Stimulated activated CD8-positive, alpha-beta memory T cell treated with anti-CD3 and anti-CD28 coated beads, Interleukin-12 subunit alpha, Interleukin-12 subunit beta, amount 100 ng/mL, for 4 hours (primary cell): ENCODE measurements around the gene PLEKHG3.

ENCODE experiments used
- DNase-seq: peaks from one replicate; pipeline ENCODE4 v3.0.0-alpha.2; 2020; ENCODE audit warnings: low read depth

Gene PLEKHG3

DNA sequence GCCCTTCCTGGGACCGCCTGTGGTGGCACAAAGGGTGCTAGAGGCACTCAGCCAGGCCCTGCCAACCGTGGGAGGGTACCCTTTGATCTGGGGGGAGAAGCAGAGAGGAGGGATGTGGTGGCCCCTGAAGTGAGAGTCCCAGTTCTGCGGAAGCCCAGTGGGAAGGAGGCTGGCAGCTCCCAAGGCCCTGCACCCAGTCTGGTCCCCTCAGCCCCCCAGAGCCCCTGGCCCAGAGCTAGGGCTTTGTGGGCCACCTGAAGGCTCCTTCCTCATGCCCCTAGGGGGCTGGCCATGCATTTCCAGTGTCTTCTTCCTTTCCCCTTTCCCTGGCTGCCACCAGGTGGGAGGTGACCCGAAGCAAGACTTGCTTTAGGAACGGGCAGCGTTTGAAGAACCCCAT is 44.3 kb downstream of the PLEKHG3 start:
- DNase-seq, result no peak

GRCh38 chr14:64748995-64749714 is 44.9 kb downstream of the PLEKHG3 start:
- no peak for DNase-seq

GRCh38 chr14:64752909-64753308 is 48.7 kb downstream of the PLEKHG3 start:
- no peak for DNase-seq

- DNase-seq, result no peak
Observed at GRCh38 chr14:64753374-64753773, 49.1 kb downstream of the PLEKHG3 start.

DNA sequence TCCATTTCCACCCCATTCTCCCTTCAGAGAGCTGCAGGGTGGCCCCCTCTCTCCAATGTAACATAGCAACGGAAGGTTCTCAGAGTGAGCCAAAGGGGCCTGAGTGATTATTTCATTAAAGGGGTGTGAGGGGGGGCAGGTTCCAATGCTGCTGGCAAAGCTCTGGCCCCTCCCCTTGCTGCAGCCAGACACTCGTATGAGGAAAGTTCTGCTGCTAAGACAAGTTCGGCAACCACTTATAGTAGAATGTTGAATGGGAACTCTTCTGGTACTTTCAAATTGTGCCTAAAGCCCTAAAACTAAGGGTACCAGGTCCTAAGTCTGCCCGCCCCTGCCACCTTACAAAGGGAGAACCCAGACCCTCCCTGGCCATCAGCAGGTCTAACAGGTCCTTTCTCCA is 49.8 kb downstream of the PLEKHG3 start:
- DNase-seq, result no peak

- DNase-seq, result no peak
Observed at GRCh38 chr14:64754685-64755084, 50.5 kb downstream of the PLEKHG3 start.

DNA sequence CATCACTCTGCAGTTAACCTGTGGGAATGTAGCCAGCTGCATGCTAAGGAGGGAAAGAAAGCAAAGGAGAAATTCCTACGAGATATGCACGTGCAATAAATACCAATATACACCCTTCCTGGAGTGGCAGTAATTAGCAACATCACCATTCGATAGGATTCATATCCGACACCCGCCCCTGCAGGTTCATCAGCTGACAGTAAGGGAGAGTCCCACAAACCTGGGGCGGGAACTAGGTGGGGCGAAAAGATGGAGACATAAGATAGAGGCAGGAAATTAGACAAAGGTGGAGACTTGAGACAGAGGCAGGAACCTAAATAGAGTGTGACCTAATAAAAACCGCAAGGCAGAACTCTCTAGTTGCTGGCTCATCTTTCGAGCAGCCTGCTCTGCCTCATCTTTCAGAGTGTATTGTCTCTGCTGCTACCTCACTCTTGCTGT is 51.6 kb downstream of the PLEKHG3 start:
- DNase-seq, result peak; percentile 19

DNA sequence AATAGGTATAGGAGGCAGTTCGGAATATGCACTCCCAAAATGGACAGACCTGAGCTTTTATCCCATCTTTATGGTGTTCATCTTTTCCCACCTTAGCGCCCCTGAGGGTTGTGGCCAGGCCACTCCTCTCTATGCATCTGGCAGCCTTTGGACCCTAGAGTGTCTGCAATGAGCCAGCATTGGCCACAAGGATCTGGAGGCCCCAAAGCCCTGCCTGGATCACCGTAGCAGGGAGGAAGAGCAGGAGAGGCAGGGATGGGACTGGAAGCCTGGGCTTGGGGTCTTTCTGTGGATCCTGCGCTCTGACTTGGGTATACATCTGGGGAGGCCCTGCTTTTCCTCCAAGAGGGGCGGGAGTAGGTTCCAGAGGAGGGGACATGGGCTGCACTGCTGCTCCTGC is 52.5 kb downstream of the PLEKHG3 start:
- DNase-seq, result no peak

GRCh38 chr14:64757601-64758000 is 53.4 kb downstream of the PLEKHG3 start:
- DNase-seq, result no peak

DNA sequence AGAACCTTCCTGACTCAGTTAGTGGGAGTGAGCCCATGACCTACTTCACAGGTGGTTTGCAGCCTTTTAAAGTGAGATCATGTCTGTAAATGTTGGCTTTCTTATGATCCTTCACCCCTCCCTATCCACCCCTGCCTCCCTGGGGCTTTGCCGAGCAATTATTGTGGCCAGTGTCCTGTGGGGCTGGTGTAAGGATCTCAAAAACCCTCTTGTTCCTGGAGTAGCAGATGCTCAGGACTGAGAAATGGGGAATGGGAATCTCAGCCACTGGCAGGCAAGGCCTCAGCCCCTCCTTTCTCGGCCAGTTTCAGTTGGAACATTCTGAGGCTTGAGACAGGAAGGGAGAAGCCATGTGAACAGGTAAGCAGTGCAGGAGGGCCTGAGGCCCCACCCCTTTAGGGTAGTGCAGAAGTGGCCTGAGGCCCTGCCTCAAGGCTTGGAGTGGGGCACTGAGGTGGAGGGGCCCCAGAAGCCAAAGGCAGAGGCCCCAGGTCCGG is 53.8 kb downstream of the PLEKHG3 start:
- no peak for DNase-seq

- DNase-seq, result no peak
Observed at GRCh38 chr14:64758691-64759554, 54.7 kb downstream of the PLEKHG3 start.

DNA sequence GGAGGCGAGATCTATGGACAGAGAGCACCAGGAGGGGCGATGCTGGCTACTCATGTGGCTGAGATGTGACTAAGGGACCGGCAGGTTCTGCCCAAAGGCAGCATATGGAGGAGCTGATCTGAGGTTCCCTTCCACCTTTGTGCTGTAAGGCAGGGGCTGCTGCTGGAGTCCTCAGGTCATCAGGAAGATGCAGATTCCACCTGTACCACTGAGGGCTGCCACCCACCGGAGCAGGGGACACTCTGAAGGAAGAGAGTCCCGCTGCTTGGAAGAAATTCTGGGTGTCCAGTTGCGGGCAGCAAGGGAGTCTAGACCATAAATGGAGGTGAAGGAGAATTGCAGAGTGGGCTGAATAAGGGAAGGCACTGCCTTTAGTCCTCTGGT is 55.3 kb downstream of the PLEKHG3 start:
- DNase-seq, result no peak

DNA sequence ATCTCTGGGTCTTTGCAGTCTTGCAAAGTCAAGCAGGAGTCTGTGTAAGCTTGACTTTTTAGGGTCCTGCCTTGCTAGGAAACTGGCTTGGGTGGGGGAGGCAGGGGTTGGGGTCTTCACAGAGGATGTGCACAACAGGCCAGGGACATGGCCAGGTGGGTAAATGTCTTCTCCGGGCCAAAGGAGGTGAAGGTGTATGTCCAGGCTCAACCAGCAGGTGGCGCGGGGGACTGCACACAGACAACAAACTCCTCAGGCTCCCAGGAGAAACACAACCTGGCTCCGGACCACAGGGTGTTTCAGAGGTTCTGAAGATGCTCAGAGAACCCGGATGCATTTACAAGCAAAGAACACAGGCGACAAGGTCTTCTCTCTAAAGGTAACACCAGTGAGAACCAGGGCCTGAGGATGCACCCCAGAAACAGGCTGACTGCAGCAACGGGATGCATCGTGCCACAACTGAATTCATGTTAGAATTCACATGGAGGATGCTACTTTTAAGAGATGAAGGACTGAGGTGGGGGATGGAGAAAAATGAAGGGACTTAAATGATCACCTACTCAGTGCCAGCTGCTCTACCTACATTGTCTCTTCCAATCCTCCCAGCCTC is 56.0 kb downstream of the PLEKHG3 start:
- no peak for DNase-seq

GRCh38 chr14:64760916-64761315 is 56.7 kb downstream of the PLEKHG3 start:
- DNase-seq, result no peak

- no peak for DNase-seq
Observed at GRCh38 chr14:64761441-64762043, 57.3 kb downstream of the PLEKHG3 start.

DNA sequence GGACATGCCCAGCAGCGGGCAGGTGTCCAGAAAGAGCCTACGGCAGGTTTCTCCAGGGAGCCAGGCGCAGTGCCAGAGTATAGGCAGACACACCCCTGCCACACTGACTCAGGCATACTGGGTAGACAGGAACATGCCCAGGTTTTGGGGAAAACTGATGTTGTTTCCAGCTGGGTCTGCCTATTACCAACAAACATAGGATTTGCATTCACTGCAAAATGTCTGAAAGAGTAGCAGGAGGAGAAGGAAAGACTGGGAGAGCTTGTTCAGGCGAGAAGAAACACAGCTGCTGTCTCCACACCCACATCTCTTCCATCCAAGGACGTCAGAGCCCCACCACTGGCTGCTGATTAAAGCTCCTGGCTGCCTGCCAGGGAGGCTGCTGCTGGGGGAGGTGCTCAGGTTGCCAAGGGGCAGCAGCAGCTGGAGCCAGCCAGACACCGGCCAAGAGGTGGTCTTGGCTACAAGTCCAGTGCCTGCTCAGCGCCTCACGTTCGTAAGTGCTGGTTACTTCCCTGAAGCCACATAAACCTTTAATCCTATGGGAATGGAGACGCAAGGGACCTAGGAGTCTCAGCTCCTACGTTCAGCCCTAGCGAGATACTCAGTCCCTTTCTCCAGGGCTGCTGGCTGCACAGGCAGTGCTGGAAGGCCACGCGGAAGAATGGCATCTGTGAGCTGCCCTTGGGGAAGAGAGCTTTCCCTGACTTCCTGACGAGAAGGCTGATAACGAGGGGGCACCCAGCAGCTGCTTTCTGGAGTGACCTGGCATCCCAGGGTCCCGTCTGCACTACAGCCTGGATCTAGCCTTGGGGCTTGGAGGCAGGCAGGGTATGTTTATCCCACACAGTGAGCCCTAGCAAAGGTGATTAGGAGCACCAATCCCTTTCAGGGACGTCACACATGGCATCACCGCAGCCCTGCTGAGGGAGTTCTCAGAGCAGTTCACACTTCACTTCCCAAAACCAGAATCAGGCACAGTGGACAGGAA is 58.1 kb downstream of the PLEKHG3 start:
- no peak for DNase-seq

GRCh38 chr14:64763085-64763782 is 59.0 kb downstream of the PLEKHG3 start:
- DNase-seq, result no peak

DNA sequence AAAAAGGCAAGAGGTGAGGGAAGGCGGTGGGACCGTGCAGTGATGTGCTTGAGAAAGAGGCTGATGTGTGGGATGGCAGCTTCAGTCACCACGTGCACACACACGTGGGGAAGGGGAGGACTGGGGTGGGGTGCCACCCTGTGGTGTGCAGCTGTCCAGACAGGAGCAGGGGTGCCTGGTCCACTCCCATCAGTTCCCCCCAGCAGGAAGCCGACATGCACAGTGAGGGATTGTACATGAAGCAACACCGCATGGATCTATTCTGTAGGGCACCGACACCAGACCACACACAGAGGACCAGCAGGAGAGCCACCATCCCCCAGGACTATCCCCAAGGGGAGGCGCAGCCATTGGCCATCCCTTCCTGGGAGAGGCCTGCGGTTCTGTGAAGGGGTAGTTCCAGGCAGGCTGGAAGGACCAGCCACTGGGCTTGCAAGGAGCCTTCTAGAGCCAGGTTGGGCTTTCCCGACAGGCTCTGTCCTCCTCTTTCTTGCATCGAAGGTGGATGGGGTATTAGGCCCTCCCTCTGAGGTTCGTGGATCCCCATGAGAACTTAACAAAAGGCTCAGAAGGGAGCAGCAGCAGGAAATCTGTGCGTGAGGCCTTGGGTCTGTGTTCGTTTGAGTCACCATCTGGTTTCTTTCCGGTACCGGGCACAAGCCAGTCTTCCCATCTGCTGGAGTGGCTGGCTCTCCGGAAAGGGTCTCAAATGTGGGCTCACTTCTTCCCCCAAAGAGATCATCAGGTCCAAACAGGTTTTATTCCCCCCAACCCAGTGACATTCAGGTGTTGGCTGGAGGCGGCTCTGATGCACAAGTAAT is 59.8 kb downstream of the PLEKHG3 start:
- no peak for DNase-seq
